Effector CD8-positive, alpha-beta T cell (primary cell): ENCODE results near the gene CMAS.
"Not testable (repeated sequence)": the region's sequence is repeated elsewhere in the genome, so short reads cannot be mapped to it uniquely, and the experiment has no call there.

Experiments
- DNase-seq: peaks from one replicate; lab custom pipeline; 2025; lab: John Stamatoyannopoulos, UW

The CMAS gene

DNA sequence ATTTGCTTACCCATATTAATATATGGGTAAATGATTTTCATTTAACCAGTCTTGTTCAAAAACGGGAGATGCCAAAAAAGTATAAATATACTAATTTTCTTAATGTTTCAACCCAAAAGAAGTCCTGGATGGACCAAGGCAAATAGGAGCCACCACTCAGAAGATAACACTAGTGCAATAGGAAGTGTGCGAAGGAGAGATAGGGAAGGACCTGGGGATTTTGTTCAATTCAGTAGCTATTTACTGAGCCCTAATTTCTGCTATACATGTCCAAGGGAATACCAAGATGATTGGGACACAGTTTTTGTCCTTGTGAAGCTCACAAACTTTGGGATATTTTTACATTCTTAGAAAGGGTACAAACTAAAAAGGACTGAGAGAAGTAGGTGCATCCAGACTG, 1.5 kb downstream of the CMAS start:
- DNase-seq, result no peak

DNA sequence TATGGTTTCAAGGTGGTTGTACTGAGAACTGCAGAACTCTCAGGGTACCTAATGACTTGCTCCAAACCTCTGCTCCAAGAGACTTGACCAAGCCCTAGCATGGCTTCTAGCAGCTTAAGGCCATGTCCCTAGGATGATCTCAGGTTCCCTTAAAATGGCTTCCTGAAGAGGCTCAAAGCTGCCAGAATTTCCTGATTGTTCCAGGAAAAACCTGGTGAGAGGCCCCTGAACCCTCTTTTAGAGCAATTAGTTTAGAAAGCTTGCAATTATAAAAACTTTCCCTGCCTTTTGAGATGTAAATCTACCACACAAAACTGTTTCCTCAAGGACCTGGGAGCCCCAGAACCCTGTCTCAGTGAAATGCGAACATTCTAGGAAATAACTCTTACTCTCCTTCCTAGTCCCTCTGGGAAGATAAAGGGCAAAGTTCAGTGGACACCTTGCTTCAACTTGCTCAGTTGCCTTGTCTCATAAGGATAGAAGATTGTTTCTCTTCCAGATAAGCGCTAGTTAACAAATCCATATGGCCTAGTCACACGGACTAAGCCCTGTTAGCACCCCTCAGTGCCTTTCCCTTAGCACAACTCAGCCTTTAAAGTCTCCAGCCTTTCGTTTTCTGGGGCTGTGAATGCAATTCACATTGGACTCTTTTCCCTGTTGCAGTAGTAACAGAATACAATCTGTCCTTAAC, 2.5 kb downstream of the CMAS start:
- no peak for DNase-seq

DNA sequence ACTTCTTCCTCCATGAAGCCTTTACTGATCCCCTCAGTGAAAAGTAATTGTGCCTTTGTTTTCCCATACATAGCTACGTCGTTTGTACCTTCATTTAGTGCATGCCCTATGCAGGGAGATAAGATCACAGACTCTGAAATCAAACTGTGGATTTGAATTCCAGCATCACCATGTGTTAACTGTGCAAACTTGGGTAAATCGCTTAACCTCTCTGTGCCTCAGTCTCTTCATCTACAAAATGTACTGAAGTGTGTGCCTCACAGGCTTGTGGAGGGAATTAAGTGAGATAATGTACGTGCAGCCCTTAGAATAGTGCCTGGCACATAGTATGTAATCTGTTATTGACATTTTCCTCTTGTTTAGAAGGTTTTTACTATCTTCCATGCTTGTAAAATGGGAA, 4.1 kb downstream of the CMAS start:
- DNase-seq, result no peak

DNA sequence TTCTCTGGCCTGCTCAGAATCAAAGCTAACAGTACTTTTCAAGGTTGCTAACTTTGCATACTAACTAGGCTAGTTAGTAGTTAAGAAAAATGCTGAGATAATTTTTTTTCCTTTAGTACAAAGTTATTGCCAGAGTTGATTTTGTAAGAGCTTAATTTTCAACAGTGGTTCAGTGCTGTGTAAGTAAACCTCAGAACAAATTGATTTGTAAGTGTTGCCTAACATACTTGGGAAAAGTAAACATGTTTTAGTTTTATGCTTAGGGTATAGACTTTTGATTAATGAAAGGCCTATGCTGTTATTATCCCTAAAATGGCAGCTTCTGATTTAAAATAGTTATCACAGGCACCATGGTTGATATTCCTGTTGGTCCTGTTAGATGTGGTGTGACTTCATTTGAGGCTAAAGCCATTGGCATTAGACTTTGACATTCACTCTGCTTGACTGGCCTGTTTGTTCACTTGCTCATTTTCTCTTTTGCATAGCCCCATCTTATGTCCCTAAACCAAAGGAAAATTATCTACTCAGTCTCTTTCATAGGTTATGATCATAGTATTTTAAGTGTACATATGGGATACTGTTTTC, 5.2 kb downstream of the CMAS start:
- DNase-seq, result no peak

DNA sequence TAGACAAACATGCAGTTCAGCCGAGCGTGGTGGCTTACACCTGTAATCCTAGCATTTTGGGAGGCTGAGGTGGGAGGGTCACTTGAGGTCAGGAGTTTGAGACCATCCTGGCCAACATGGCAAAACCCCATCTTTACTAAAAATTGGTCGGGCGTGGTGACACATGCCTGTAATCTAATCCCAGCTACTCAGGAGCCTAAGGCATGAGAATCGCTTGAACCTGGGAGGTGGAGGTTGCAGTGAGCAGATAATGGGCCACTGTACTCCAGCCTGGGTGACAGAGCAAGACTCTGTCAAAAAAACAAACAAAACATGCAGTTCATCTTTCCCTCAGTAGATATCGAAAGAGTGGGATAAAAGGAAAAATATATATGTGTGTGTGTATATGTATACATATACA, 7.0 kb downstream of the CMAS start:
- DNase-seq, result not testable (repeated sequence)

DNA sequence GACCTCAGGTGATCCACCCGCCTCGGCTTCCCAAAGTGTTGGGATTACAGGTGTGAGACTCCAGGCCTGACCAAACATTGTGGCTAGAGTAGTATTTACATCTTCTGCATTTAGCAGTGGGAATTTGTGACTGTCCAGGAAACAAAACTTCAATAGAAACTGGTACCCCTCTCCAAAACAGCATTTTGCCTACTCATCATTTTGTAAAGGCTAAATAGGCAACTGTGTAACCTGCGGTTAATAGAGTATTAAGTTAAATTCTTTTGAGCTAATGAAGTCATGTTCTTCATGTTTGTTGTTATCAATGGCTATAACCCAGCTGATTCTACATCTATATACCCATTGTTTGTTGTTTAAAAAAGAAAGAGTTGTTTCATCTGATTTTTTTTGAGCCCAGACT, 8.1 kb downstream of the CMAS start:
- DNase-seq, result no peak

DNA sequence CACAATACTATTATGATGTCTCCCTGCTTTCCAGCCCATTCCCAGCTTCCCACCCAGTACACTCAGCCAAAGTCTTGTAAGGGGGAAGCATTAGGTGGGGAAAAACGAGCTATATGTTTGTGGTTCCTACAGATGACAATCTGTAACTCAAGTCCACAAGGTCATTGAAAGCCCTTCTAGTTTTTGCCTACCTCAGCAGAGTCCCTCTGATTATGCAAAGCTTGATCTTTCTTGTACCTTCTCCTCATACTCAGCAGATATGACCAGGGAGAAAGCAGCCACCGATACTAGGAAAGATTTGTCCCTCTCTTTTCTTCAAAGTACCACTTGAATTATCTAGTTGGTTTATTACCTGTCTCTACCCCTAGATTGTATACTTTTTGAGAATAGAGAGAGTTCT, 10.6 kb downstream of the CMAS start:
- no peak for DNase-seq

DNA sequence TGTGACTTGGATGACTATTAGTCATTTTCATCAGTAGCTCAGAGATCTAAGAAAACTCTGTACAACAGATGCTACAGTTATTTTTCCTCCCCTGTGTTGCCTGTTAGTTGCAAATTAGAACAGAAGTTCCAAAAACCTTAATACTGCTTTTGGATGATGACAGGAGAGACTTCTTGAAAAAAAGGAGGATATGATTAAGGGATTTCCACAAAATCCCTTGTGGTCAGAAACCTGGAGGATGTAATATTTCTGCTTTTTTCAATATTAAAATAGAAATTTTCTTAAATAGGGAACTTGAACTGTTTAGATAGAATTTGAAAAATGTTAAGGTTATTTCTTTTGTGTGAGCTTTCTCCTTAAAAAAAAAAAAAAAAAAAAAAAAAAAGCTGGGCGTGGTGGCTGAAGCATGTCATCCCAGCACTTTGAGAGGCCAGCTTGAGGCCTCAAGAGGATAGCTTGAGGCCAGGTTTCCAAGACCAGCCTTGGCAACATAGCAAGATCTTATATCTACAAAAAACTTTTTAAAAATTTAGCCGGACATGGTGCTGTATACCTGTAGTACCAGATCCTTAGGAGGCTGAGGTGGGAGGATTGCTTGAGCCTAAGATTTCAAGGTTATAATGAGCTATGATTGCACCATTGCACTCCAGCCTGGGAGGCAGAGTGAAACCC, 14.1 kb downstream of the CMAS start:
- no peak for DNase-seq

DNA sequence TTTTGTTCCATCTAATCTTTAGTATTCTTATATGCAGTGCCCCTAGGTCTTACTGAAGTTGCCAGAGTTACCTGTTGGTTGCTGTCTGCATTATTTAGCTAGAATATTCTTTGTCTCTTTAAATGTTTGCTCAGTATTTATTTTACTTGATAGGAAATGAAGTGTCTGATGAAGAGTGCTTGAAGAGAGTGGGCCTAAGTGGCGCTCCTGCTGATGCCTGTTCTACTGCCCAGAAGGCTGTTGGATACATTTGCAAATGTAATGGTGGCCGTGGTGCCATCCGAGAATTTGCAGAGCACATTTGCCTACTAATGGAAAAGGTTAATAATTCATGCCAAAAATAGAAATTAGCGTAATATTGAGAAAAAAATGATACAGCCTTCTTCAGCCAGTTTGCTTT, 18.9 kb downstream of the CMAS start:
- DNase-seq, result no peak

DNA sequence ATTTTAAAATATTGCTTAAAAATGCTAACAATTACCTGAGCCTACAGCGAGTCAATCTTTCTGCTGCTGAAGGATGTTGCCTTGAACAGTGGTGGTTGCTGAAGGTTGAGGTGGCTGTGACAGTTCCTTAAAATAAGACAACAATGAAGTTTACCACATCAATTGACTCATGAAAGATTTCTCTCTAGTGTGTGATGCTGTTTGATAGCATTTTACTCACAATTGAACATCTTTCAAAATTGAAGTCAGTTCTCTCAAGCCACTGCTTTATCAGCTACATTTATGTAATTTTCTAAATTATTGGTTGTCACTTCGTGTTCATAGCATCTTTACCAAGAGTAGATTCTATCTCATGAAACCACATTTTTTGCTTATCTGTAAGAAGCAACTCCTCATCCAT, 20.3 kb downstream of the CMAS start:
- DNase-seq, result no peak

DNA sequence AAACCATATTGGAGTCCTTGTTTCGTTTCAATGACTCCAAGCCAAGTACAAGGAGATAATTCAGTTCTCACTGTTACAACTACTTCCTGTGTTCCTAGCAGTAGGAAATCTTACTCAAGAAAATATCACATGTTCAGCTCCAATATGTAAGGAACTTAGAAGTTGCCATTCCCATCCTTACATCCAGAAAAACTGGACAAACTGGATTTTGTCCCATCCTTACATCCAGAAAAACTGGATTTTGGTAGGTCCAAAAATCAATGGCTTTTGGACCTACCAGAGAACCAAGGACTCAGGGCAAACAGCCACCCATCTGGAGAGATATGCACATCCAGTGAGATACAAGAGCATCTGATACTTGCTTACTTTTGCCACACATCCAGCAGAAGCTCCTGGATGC, 23.8 kb downstream of the CMAS start:
- DNase-seq, result no peak

DNA sequence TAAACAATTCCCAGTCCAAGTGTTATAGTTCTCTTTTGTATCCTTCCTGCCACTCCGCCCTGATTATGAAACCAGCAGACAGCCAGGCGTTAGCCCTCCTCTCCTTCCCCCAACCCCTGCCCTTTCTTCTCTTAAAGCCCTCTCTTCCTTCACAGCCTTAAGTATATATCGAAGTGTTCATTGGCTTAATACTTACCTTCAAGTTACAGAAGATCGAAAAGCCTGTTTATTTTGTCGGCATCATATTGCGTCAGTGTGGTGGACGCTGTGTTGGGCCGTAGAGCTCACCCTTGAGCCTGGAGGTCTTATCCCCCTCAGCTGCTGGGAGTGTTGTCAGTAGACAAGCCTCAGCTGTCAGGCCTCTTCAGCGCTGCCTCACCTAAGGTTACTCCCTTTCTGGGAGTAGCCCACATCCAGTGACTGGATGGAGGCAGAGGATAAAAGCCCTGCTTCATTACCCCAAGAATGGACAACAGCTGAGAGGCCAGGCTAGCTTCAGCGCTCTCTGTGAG, 36.2 kb downstream of the CMAS start:
- no peak for DNase-seq

DNA sequence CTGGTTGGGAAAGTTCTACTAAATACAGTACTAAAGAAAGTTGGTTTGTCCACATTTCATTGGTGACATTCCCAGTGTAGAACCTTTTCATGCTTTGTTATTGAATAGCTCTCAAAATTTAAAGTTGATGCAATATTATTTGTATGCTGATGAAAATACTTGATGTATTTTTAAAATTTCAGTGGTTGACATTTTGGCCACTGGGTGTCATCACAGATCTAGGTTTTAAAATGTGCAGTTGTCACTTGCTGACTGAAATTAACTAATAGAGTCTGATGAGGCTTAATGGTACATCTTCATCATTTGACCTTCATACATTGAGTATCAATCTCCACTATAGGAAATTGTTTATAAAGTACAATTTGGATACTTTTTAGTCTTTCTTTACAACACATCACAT, 37.1 kb downstream of the CMAS start:
- DNase-seq, result no peak

DNA sequence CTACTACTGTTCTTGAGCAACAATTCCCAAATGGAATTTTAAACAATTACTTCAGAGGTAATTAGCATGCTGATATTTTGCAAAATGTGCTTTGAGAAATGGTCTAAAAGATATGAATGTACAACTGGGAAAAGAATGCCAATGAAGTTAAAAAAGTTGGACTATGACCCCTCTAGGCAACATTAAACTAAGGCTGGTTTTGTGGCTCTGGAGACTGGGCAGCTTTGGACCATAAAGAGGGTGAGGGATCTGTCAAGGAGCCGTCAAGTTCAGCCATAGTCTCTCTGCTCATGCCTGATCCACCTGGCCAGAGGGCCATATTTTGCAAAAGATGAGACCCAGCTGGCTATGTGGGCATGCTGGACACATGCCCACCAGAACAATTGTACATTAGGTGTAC, 38.8 kb downstream of the CMAS start:
- DNase-seq, result no peak

DNA sequence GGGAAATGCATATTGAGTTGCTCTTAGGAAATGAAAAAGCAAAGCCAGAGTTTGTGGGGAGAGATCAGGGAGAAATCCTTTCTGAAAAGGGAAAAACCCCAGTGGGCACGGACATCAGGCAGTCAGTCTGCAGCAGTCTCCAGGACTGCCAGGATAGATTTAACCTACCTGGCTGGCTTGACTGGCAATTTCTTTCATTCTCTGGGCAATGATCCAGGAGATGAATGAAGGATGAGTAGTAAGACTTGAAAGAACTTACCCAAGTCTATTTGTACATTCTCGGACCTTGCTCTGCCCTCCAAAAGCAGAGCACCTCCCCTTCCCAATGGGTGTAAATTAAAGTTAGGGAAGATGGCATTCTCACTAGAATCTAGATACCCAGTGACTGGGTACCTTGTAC, 42.9 kb downstream of the CMAS start:
- DNase-seq, result no peak

DNA sequence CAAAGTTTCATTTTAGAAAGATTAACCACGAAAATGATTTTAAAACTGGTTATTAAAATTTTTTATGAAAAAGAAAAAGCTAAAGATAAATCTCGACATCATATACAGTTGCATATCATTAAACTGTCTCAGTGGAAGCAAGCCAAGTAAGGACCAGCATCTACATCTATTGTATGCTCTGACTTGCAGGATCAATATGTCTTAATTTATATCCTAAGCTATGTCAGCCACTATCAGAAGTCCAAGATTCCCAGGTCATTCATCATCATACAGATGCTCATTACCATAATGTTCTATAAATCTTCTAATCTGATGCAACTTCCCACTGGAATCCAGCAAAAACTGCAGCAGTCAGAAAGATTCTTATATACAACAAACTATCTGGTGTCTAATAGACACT, 43.5 kb downstream of the CMAS start:
- DNase-seq, result no peak

DNA sequence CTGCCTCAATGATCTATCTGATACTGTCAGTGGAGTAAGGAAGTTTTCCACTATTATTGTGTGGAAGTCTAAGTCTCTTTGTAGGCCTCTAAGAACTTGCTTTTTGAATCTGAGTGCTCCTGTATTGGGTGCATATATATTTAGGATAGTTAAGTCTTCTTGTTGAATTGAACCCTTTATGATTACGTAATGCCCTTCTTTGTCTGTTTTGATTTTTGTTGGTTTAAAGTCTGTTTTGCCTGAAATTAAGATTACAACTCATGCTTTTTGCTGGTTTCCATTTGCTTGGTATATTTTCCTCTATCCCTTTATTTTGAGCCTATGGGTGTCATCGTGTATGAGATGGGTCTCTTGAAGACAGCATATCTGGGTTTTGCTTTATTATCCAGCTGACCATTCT, 53.0 kb downstream of the CMAS start:
- not testable (repeated sequence) for DNase-seq

DNA sequence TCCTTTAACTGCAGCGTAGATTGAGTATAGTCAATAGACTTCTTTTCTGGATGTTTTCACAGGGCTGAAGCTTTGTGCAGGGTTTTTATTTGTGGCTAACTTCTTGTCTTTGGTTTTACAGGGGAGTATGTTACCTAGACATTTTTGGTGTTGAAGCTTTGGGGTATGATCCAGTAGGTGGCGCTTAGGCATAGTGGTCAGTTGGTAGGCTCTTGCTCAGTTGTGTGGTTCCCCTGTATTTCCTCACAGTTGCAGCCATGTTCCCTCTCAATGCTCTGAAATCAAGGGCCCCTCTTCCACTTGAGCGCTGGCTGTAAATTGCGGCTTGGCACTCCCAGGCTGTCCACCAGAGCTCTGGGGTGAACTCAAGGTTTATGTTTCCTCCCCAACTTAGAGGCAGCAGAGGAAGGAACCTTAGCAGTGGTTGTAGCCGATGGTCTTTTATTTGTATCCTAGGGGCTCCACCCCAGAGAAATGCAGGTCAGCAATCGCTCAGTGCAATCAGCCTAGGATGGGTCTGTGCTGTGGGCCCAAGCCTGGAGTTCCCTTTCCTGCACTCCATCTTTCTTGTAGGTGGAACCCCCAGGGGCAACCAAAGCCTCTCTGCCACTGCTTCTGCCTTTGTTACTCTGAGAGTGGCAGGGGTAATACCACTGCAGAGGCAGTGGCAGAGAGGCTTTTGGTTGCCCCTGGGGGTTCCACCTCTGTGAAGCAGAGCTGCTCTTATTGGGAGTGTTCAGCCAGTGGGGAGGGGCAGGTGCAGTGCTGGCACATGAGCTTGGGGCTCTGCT, 55.1 kb downstream of the CMAS start:
- DNase-seq, result no peak

DNA sequence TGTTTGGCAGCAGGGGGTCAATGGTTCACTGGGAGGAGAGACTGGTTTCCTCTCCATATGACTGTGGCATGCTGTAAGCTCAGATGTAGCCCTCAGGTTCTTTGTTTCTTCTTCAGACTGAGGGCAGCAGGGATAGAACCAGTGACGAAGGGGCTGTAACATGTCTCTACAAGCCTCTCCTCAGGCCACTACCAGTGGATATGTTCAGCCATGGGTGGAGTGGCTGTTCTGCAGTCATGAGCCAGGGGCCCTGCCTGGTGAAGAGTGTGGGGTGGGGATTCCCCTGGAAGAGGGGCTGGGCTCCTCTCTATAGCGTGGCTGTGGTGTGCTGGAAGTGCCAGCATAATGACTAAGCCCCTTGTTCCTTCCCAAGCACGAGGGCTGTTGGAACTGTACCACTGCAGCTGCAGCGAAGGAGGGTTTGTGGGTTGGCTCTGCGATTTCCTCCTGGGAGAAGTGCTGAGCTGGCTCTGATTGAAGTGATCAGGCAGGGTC, 55.8 kb downstream of the CMAS start:
- no peak for DNase-seq

DNA sequence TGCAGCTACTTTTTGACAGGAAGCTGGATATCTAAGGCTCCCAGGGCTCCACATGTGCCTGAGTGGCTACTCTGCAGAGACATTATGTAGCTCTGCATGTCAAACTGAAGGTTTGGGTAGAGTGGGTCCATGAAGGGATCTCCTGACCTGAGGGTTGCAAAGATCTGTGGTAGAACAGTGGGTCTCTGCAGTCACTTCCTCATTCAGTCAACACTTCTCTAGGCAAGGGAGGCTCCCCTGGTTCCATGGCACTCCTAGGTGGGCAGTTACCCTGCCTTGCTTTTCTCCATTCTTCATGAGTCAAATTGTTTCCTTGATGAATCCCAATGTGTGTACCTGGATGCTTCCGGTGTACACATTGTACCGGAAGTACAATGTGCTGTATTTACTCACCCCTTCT, 57.4 kb downstream of the CMAS start:
- no peak for DNase-seq

DNA sequence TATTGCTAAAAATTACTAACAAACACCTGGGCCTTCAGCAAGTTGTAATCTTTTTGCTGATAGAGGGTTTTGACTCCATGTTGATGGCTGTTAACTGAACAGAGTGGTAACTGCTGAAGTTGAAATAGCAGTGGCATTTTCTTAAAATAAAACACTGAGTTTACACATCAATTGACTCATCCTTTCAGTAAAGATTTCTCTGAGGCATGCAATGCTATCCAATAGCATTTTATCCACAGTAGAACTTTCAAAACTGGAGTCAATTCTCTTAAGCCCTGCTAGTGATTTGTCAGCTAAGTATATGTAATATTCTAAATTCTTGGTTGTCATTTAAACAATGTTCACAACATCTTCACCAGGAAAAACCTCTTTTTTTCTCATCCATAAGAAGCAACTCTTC, 59.5 kb downstream of the CMAS start:
- DNase-seq, result no peak

DNA sequence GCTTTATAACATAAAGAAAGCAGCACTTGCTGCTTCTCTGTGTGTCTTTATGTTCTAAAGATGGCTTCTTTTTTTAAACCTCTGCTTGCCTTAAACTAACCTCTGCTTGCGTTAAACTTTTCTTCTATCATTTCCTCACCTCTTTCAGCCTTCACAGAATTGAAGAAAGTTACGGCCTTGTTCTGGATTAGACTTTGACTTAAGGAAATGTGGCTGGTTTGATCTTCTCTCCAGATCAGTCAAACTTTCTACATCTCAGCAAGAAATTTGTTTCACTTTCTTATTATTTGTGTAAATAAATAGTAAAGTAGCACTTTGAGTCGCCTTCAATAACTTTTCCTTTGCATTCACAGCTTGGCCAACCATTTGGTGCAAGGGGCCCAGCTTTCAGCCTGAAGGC, 64.2 kb downstream of the CMAS start:
- DNase-seq, result no peak
